K562 (cell line): ENCODE measurements around the gene GGA2. TPM values are rescaled to one million over a fixed set of nuclear protein-coding genes. Genes with fewer than 3 reads are reported as not detected.
"Not testable (repeated sequence)": the region's sequence is repeated elsewhere in the genome, so short reads cannot be mapped to it uniquely, and the experiment has no call there.

Experiments
- ATAC-seq: fragments of 200-7000 bp; cut with Tn5 transposase; 3 replicates; pipeline ENCODE4 v1.9.1; 2020; ENCODE audit warnings: moderate library complexity
- BruUV-seq: library from RNA; stranded (reverse); fragments of 400-500 nt; replicated peaks from 2 replicates; lab custom pipeline; 2021; lab: Mats Ljungman, UMichigan
- CTCF ChIA-PET: fragments of 300-600 bp; formaldehyde crosslinking; extraction: SDS; loops from one replicate; lab custom pipeline; 2021; ENCODE audit warnings: low intra/inter-chr PET ratio; lab: Yijun Ruan, JAX
- POLR2A ChIA-PET: fragments of 300-600, 350-650 bp; sonication (Branson Sonifier 250); formaldehyde crosslinking; extraction: SDS; loops from one replicate; lab custom pipeline; 2021; ENCODE audit warnings: antibody characterized with exemption, inconsistent platforms; lab: Yijun Ruan, JAX
- DNase-seq, 4 experiments: peaks; one replicate each; pipeline versions ENCODE4 v3.0.0 to v3.0.0-alpha.2; 2011 to 2018; ENCODE audit warnings: low spot score in 3 of 4, mixed read lengths in 3 of 4; ENCODE audit errors: extremely low read depth in 1 of 4
- FAIRE-seq: peaks from 2 replicates; lab custom pipeline; 2011; peaks lifted over from hg19 to GRCh38; lab: Jason Lieb, UNC
- H2AFZ ChIP-seq: 2 replicates; pipeline ENCODE4 v1.6.0; 2011; ENCODE audit warnings: low read depth, low read length, control low read depth, inconsistent platforms
- H3K27ac ChIP-seq: fragments of 200-600 bp; 3 replicates; pipeline ENCODE4 v1.8.0; 2011; ENCODE audit warnings: low read depth, mild to moderate bottlenecking, control low read depth, inconsistent platforms, low read length, moderate library complexity, mixed read lengths; ENCODE audit errors: extremely low read depth
- H3K27me3 ChIP-seq, 2 experiments: fragments of 300-600 bp in 1 of 2; 2 replicates in 1 of 2; 3 replicates in 1 of 2; pipeline versions ENCODE4 v1.6.0 to v1.8.0; 2011; ENCODE audit warnings: inconsistent platforms in 2 of 2, low read length in 2 of 2, mild to moderate bottlenecking in 1 of 2, mixed read lengths in 1 of 2, moderate library complexity in 1 of 2; ENCODE audit not compliant: control insufficient read depth in 2 of 2, insufficient read depth in 2 of 2
- H3K36me3 ChIP-seq: fragments of 300-600 bp; 3 replicates; pipeline ENCODE4 v1.8.0; 2011; ENCODE audit warnings: mild to moderate bottlenecking, low read length, inconsistent platforms; ENCODE audit not compliant: control insufficient read depth, insufficient read depth
- H3K4me1 ChIP-seq, 2 experiments: fragments of 200-600 bp in 1 of 2; replicated peaks in 1 of 2; 2 replicates in 1 of 2; 3 replicates in 1 of 2; pipeline versions ENCODE4 v1.5.1 to v1.8.0; 2011; ENCODE audit warnings: inconsistent platforms in 2 of 2, low read length in 2 of 2, mild to moderate bottlenecking in 1 of 2, mixed read lengths in 1 of 2, moderate library complexity in 1 of 2; ENCODE audit not compliant: control insufficient read depth in 2 of 2, insufficient read depth in 2 of 2
- H3K4me2 ChIP-seq: 2 replicates; pipeline ENCODE4 v1.6.1; 2011; ENCODE audit warnings: low read length, control low read depth, inconsistent platforms, mixed read lengths; ENCODE audit not compliant: insufficient read depth
- H3K4me3 ChIP-seq: fragments of 200-600 bp; sonication (generic), shearing (Covaris generic); 2 replicates; pipeline ENCODE4 v1.5.1; 2016; ENCODE audit warnings: control low read depth, inconsistent platforms
- H3K79me2 ChIP-seq: fragments of 200-600 bp; 3 replicates; pipeline ENCODE4 v1.8.0; 2011; ENCODE audit warnings: low read length, inconsistent platforms; ENCODE audit not compliant: control insufficient read depth, insufficient read depth
- H3K9ac ChIP-seq, 2 experiments: 2 replicates each; pipeline versions ENCODE4 v1.6.0 to v1.6.1; 2011; ENCODE audit warnings: low read depth in 2 of 2, low read length in 2 of 2, control low read depth in 1 of 2, inconsistent platforms in 1 of 2, mild to moderate bottlenecking in 1 of 2, mixed read lengths in 1 of 2; ENCODE audit not compliant: insufficient read depth in 1 of 2
- H3K9me1 ChIP-seq: one replicate; pipeline ENCODE4 v1.6.0; 2011; ENCODE audit warnings: inconsistent platforms, mild to moderate bottlenecking, low read length, moderate library complexity; ENCODE audit not compliant: control insufficient read depth, insufficient read depth
- H3K9me3 ChIP-seq: replicated peaks from 2 replicates; pipeline ENCODE4 v1.5.1; 2011; ENCODE audit warnings: low read depth, low read length, inconsistent platforms; ENCODE audit not compliant: control insufficient read depth, insufficient read depth
- H4K20me1 ChIP-seq: replicated peaks from 2 replicates; pipeline ENCODE4 v1.6.1; 2011; ENCODE audit warnings: low read length, inconsistent platforms, mixed read lengths; ENCODE audit not compliant: control insufficient read depth, insufficient read depth
- ADNP ChIP-seq: fragments of 200-800 bp; sonication (Bioruptor generic); IDR thresholded peaks from 2 replicates; pipeline ENCODE4 v1.6.1; 2016; ENCODE audit warnings: missing genetic modification characterization, missing compliant biosample characterization
- CGGBP1 ChIP-seq: fragments of 250-450 bp; sonication (Bioruptor Pico); IDR thresholded peaks from 2 replicates; pipeline ENCODE4 v1.9.0; 2021; ENCODE audit warnings: mild to moderate bottlenecking
- HDAC8 ChIP-seq: fragments of 450-650 bp; IDR thresholded peaks from 2 replicates; pipeline ENCODE4 v1.6.1; 2016; ENCODE audit warnings: mild to moderate bottlenecking, missing genetic modification characterization, moderate library complexity, missing compliant biosample characterization
- NR2C2 ChIP-seq, 2 experiments: fragments of 200-800 bp in 1 of 2; sonication (Bioruptor generic) in 1 of 2; sonication (generic) in 1 of 2; formaldehyde crosslinking in 1 of 2; IDR thresholded peaks; 2 replicates each; pipeline versions ENCODE4 v1.6.1 to v1.8.0; 2016 to 2022; ENCODE audit warnings: mild to moderate bottlenecking in 1 of 2, missing compliant biosample characterization in 1 of 2, missing genetic modification characterization in 1 of 2, missing genetic modification reagents in 1 of 2
- WGBS: fragments of 100-300 bp; shearing (Covaris generic); methylation state at CpG from one replicate; pipeline ENCODE4 v1.1.6; 2016; ENCODE audit warnings: low coverage, mixed read lengths; ENCODE audit not compliant: insufficient coverage; ENCODE audit errors: missing lambda C conversion rate; 5-methylcytosine and 5-hydroxymethylcytosine counted together
- in situ Hi-C: fragments of 300-500 bp; cut with MboI; formaldehyde crosslinking; loops from 4 replicates; pipeline ENCODE4 v1.15.0; 2018; ENCODE audit warnings: inconsistent platforms, mixed read lengths
- intact Hi-C: fragments of 100-400 bp; cut with micrococcal nuclease; formaldehyde crosslinking; loops from 2 replicates; pipeline ENCODE4 v1.14.2; 2022
- polyA plus RNA-seq, 8 experiments: library from polyadenylated mRNA; depleted of rRNA in 4 of 8; stranded (reverse) in 5 of 8; unstranded in 3 of 8; fragments of >200 nt; fragmentation: Nextera tagmentation in 2 of 8; fragmentation: Illumina TruSeq in 1 of 8; extraction: Ambion mirVana in 2 of 8; extraction: Trizol in 1 of 8; gene quantifications; 2 replicates each; pipeline versions ENCODE4 v1.2.1 to v1.2.3, GENCODE V29; 2011 to 2014; ENCODE audit warnings: inconsistent platforms in 1 of 8, missing spikeins in 1 of 8
- total RNA-seq, 7 experiments: library from RNA; depleted of rRNA in 6 of 7; stranded (reverse); fragments of >200 nt in 6 of 7; fragmentation: Illumina TruSeq in 2 of 7; extraction: Trizol in 2 of 7; gene quantifications; 2 replicates each; pipeline versions ENCODE4 v1.2.1 to v1.2.3, GENCODE V29; 2011 to 2021; ENCODE audit warnings: low replicate concordance in 1 of 7

GGA2 gene
- total and polyA plus RNA-seq, 9 of the 15 experiments (the other 6 are each of a cell fraction or from before 2014, with no cell fraction given), result 11.9 to 133 (median 66.3) TPM

- POLR2A ChIA-PET, result interaction anchor here (0.6 to 1.8 kb wide), 6 partner anchors 9 to 103 kb away, joined by 3 to 8 read pairs (median 4); no protein-coding TSS in a partner anchor
- H3K9ac ChIP-seq, result no peak overlapping the region
- TF ChIP-seq CGGBP1 (CRISPR knock-in tag), result no peak
- TF ChIP-seq HDAC8 (tag), result no peak
- no peak for TF ChIP-seq NR2C2 (CRISPR knock-in tag; IDR thresholded peaks at IDR 0.05)
- 0 out of 2 replicates have a peak, but pooled peaks have one; percentile 16 for TF ChIP-seq NR2C2 (tag; IDR thresholded peaks at IDR 0.05)
- 52% methylated on average over 7 of the region's 7 CpGs for WGBS
- H4K20me1 ChIP-seq, result peaks cover 1% of the 10 kb centered on the region
- peaks cover 21 to 37% of the 10 kb centered on the region in 2 experiments; a peak in 4 of 5 replicates for H3K4me1 ChIP-seq
- no peaks in the 10 kb centered on the region for H3K27me3 ChIP-seq
- H3K36me3 ChIP-seq, result peaks cover 19% of the 10 kb centered on the region; the same call in 2 of the 3 replicates
- H2AFZ ChIP-seq, result no peak overlapping the region
- BruUV-seq, result no TSS peak
- DNase-seq (no peak), FAIRE-seq (no peak), ATAC-seq (no peak)
- no peak overlapping the region for H3K27ac ChIP-seq
- intact Hi-C loops, result no loop called here
- peak overlapping the region; percentile 6; the same call in 1 of the 2 replicates for H3K4me2 ChIP-seq
- in situ Hi-C loops, result no loop called here
- no peak overlapping the region for H3K4me3 ChIP-seq
- peaks cover 36% of the 10 kb centered on the region for H3K79me2 ChIP-seq
- no peaks in the 10 kb centered on the region for H3K9me3 ChIP-seq
- CTCF ChIA-PET, result no interaction called here
- no peaks in the 10 kb centered on the region for H3K9me1 ChIP-seq
These were observed 1.4 kb upstream of the GGA2 start for GRCh38 chr16:23511731-23512130.

GRCh38 chr16:23510915-23511270 is 599 bp upstream of the GGA2 start:
- ATAC-seq, BruUV-seq, DNase-seq, H3K27me3 ChIP-seq, H3K9me3 ChIP-seq, intact Hi-C loops, FAIRE-seq, in situ Hi-C loops, CTCF ChIA-PET, H4K20me1 ChIP-seq, H3K9me1 ChIP-seq: not testable (repeated sequence)
- H3K36me3 ChIP-seq, result peaks cover 21% of the 10 kb centered on the region; the same call in 2 of the 3 replicates
- peaks cover 28 to 41% of the 10 kb centered on the region in 2 experiments; a peak in 4 of 5 replicates for H3K4me1 ChIP-seq
- H3K4me2 ChIP-seq, result peak overlapping the region; percentile 82
- peak overlapping the region; percentile 73 to 95 for H3K9ac ChIP-seq
- peak overlapping the region; percentile 83 for H3K27ac ChIP-seq
- POLR2A ChIA-PET, result interaction anchor here (0.6 to 2.6 kb wide), 6 partner anchors 10 to 1475 kb away, joined by 3 to 11 read pairs (median 4); no protein-coding TSS in a partner anchor
- peak overlapping the region; percentile 86 for H2AFZ ChIP-seq
- peak; percentile 81 for TF ChIP-seq ADNP
- WGBS, result 59% methylated on average over 10 of the region's 10 CpGs
- peak overlapping the region; percentile 62 for H3K4me3 ChIP-seq
- peaks cover 44% of the 10 kb centered on the region for H3K79me2 ChIP-seq
